HepG2 (cell line): ENCODE results near the gene THSD8. TPM values are rescaled to one million over a fixed set of nuclear protein-coding genes. Genes with fewer than 3 reads are reported as not detected.

Experiments
- AKAP8 ChIP-seq: sonication (generic); formaldehyde crosslinking; IDR thresholded peaks from 2 replicates; pipeline ENCODE4 v1.5.1; 2020; ENCODE audit warnings: mild to moderate bottlenecking, missing genetic modification reagents
- ARNT2 ChIP-seq: sonication (generic); formaldehyde crosslinking; IDR thresholded peaks from 2 replicates; pipeline ENCODE4 v1.8.0; 2022; ENCODE audit warnings: mild to moderate bottlenecking, low read depth, missing genetic modification reagents, moderate library complexity
- CCDC6 ChIP-seq: sonication (generic); formaldehyde crosslinking; IDR thresholded peaks from 2 replicates; pipeline ENCODE4 v1.8.1; 2022; ENCODE audit warnings: mild to moderate bottlenecking, missing genetic modification reagents, moderate library complexity
- FOSL2 ChIP-seq: sonication (generic); formaldehyde crosslinking; IDR thresholded peaks from 2 replicates; pipeline ENCODE4 v1.4.0; 2020; ENCODE audit warnings: missing genetic modification reagents
- HOXA3 ChIP-seq: sonication (generic); formaldehyde crosslinking; IDR thresholded peaks from 2 replicates; pipeline ENCODE4 v1.5.0; 2020; ENCODE audit warnings: missing genetic modification reagents
- PHF5A ChIP-seq: IDR thresholded peaks from one replicate; pipeline ENCODE4 v1.6.1; 2018; ENCODE audit warnings: low read depth, missing genetic modification reagents; ENCODE audit not compliant: unreplicated experiment
- RXRA ChIP-seq: sonication (generic); formaldehyde crosslinking; IDR thresholded peaks from 2 replicates; pipeline ENCODE4 v1.5.1; 2020; ENCODE audit warnings: missing genetic modification reagents
- SIN3A ChIP-seq: IDR thresholded peaks from 2 replicates; pipeline ENCODE4 v1.6.1; 2011; ENCODE audit warnings: low read depth, mild to moderate bottlenecking, control low read depth, low read length, borderline replicate concordance
- SMARCE1 ChIP-seq: fragments of 450-650 bp; IDR thresholded peaks from 2 replicates; pipeline ENCODE4 v1.6.1; 2017; ENCODE audit warnings: borderline replicate concordance
- SP2 ChIP-seq: sonication (generic); formaldehyde crosslinking; IDR thresholded peaks from 2 replicates; pipeline ENCODE4 v1.5.1; 2020; ENCODE audit warnings: mild to moderate bottlenecking, missing genetic modification reagents
- U2AF2 ChIP-seq: fragments of 200-400 bp; formaldehyde crosslinking; IDR thresholded peaks from 2 replicates; pipeline ENCODE4 v1.6.1; 2017; ENCODE audit warnings: low read depth, mild to moderate bottlenecking, low read length
- XRCC5 ChIP-seq: fragments of 200-400 bp; formaldehyde crosslinking; optimal IDR thresholded peaks from 2 replicates; pipeline ENCODE3; 2017; ENCODE audit warnings: mild to moderate bottlenecking, low read length
- ZBTB20 ChIP-seq: sonication (generic); formaldehyde crosslinking; IDR thresholded peaks from 2 replicates; pipeline ENCODE4 v1.8.1; 2023; ENCODE audit warnings: missing genetic modification reagents, low read depth, mild to moderate bottlenecking, borderline replicate concordance
- ZFP37 ChIP-seq: sonication (generic); formaldehyde crosslinking; IDR thresholded peaks from 2 replicates; pipeline ENCODE4 v1.4.0; 2020; ENCODE audit warnings: missing genetic modification reagents, borderline replicate concordance
- ZNF329 ChIP-seq: sonication (generic); formaldehyde crosslinking; IDR thresholded peaks from 2 replicates; pipeline ENCODE4 v1.9.0; 2021; ENCODE audit warnings: low read depth, mild to moderate bottlenecking, missing genetic modification reagents
- ZNF383 ChIP-seq: sonication (generic); formaldehyde crosslinking; IDR thresholded peaks from 2 replicates; pipeline ENCODE4 v1.4.0; 2020; ENCODE audit warnings: missing genetic modification reagents, mild to moderate bottlenecking, borderline replicate concordance
- ZNF431 ChIP-seq: sonication (generic); formaldehyde crosslinking; IDR thresholded peaks from 2 replicates; pipeline ENCODE4 v1.9.0; 2022; ENCODE audit warnings: missing genetic modification reagents, low read depth, mild to moderate bottlenecking, borderline replicate concordance
- ZNF547 ChIP-seq: sonication (generic); formaldehyde crosslinking; IDR thresholded peaks from 2 replicates; pipeline ENCODE4 v1.5.1; 2020; ENCODE audit warnings: mild to moderate bottlenecking, missing genetic modification reagents
- ZNF883 ChIP-seq: sonication (generic); formaldehyde crosslinking; IDR thresholded peaks from 2 replicates; pipeline ENCODE4 v1.5.1; 2020; ENCODE audit warnings: mild to moderate bottlenecking, missing genetic modification reagents; ENCODE audit errors: not compliant biosample characterization
- ZSCAN29 ChIP-seq: sonication (generic); formaldehyde crosslinking; conservative IDR thresholded peaks from 2 replicates; pipeline ENCODE4 v1.4.0; 2020; ENCODE audit warnings: mild to moderate bottlenecking, missing genetic modification reagents
- ZSCAN31 ChIP-seq: sonication (generic); formaldehyde crosslinking; IDR thresholded peaks from 2 replicates; pipeline ENCODE4 v1.5.0; 2020; ENCODE audit warnings: low read depth, mild to moderate bottlenecking, missing genetic modification reagents
- polyA plus RNA-seq, 8 experiments: library from polyadenylated mRNA; depleted of rRNA in 3 of 8; stranded (reverse) in 7 of 8; unstranded in 1 of 8; fragments of >200 nt; fragmentation: Illumina TruSeq in 4 of 8; extraction: Trizol in 4 of 8; gene quantifications; 2 replicates each; pipeline versions ENCODE4 v1.2.1 to v1.2.3, GENCODE V29; 2011 to 2016; ENCODE audit warnings: low read depth in 4 of 8, missing spikeins in 1 of 8, mixed read lengths in 1 of 8; ENCODE audit not compliant: insufficient read depth in 1 of 8
- total RNA-seq, 5 experiments: library from RNA; depleted of rRNA; stranded (reverse); fragments of >200 nt; fragmentation: Illumina TruSeq; extraction: Trizol; gene quantifications; 2 replicates each; pipeline ENCODE4 v1.2.3, GENCODE V29; 2016; ENCODE audit warnings: low read depth in 1 of 5
- TF ChIP-seq, protein P1 (sequence below): sonication (generic); formaldehyde crosslinking; IDR thresholded peaks from 2 replicates; pipeline ENCODE4 v1.5.0; 2020; ENCODE audit warnings: mild to moderate bottlenecking, missing genetic modification reagents
- TF ChIP-seq, protein P2 (sequence below): sonication (generic); formaldehyde crosslinking; IDR thresholded peaks from 2 replicates; pipeline ENCODE4 v1.4.0; 2020; ENCODE audit warnings: missing genetic modification reagents
- TF ChIP-seq, protein P3 (sequence below): sonication (generic); formaldehyde crosslinking; IDR thresholded peaks from 2 replicates; pipeline ENCODE4 v1.8.1; 2023; ENCODE audit warnings: missing genetic modification reagents, mild to moderate bottlenecking, borderline replicate concordance
- TF ChIP-seq, protein P4 (sequence below): sonication (generic); formaldehyde crosslinking; IDR thresholded peaks from 2 replicates; pipeline ENCODE4 v1.5.1; 2020; ENCODE audit warnings: missing genetic modification reagents, mild to moderate bottlenecking, borderline replicate concordance

The THSD8 gene
- total and polyA plus RNA-seq, 2 of the 13 experiments (the other 11 are each of a cell fraction or from before 2014, with no cell fraction given) = 4.8 to 14.9 TPM

DNA sequence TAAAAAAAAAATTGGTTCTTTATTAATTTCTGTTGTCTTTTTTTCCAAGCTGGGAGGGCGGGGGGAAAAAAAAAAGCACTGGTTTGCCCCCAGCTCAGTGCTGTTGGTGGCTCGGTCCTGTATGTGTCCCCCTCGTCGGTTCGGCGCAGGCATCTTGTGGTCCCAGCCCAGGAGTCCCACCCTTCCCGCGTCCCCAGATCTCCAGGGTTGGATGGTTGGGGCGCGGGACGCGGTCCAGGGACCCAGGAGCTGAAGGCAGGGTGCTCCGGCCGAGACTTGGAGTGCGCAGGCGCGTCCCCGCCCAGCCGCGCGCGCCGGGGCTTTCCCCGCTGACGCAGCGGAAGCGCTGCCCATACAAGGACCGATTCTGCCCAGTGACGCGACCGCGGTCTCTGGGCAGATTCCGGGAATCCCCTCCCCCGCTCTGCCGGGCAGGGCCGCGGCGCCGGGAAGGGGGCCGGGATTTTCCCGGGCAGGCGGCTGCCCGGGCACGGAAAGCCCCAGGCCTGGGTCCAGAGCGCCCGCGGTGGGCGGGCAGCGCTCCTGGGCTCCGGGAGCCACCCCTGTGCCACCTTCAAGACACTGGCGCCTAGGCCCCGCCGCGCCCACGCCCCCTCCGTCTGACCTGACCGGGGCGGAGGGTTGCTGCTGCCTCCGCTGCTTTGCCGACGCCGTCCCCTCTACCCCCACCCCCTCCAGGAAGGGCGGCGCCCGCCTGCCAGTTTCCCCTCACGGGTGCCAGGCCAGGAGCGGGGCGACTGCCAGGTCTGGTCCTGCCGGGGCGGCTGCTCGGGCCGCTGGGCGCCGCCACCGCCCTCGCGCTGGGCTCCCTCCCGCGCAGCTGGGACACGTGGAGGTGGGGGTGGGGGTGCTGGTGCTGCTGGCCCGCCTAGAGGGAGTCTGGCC lies 8.3 kb upstream of the THSD8 start (continued):
- TF ChIP-seq, protein P1, sequence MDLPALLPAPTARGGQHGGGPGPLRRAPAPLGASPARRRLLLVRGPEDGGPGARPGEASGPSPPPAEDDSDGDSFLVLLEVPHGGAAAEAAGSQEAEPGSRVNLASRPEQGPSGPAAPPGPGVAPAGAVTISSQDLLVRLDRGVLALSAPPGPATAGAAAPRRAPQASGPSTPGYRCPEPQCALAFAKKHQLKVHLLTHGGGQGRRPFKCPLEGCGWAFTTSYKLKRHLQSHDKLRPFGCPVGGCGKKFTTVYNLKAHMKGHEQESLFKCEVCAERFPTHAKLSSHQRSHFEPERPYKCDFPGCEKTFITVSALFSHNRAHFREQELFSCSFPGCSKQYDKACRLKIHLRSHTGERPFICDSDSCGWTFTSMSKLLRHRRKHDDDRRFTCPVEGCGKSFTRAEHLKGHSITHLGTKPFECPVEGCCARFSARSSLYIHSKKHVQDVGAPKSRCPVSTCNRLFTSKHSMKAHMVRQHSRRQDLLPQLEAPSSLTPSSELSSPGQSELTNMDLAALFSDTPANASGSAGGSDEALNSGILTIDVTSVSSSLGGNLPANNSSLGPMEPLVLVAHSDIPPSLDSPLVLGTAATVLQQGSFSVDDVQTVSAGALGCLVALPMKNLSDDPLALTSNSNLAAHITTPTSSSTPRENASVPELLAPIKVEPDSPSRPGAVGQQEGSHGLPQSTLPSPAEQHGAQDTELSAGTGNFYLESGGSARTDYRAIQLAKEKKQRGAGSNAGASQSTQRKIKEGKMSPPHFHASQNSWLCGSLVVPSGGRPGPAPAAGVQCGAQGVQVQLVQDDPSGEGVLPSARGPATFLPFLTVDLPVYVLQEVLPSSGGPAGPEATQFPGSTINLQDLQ (CRISPR knock-in tag) = no peak
- TF ChIP-seq, protein P2, sequence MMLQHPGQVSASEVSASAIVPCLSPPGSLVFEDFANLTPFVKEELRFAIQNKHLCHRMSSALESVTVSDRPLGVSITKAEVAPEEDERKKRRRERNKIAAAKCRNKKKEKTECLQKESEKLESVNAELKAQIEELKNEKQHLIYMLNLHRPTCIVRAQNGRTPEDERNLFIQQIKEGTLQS (CRISPR knock-in tag) = no peak
- TF ChIP-seq ZNF383 (CRISPR knock-in tag) (no peak), ZNF431 (peak; percentile 69; the same call in 1 of the 2 replicates), RXRA (CRISPR knock-in tag) (peak; percentile 48; the same call in 1 of the 2 replicates), ZNF547 (peak; percentile 88), ZNF329 (no peak), SP2 (CRISPR knock-in tag) (no peak), ZBTB20 (CRISPR knock-in tag) (no peak), PHF5A (CRISPR knock-in tag) (no peak), XRCC5 (peak; percentile 15), ZSCAN29 (CRISPR knock-in tag) (no peak), CCDC6 (CRISPR knock-in tag) (no peak), ZNF883 (CRISPR knock-in tag) (peak; percentile 45), ARNT2 (CRISPR knock-in tag) (0 out of 2 replicates have a peak, but pooled peaks have one; percentile 45), FOSL2 (CRISPR knock-in tag) (peak; percentile 72), U2AF2 (no peak), ZFP37 (CRISPR knock-in tag) (no peak), ZSCAN31 (CRISPR knock-in tag) (no peak), AKAP8 (CRISPR knock-in tag) (no peak), SMARCE1 (no peak), HOXA3 (CRISPR knock-in tag) (peak; percentile 73), SIN3A (peak; percentile 92; the same call in 1 of the 2 replicates)
- TF ChIP-seq, protein P3, sequence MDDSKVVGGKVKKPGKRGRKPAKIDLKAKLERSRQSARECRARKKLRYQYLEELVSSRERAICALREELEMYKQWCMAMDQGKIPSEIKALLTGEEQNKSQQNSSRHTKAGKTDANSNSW (CRISPR knock-in tag) = no peak
- TF ChIP-seq, protein P4, sequence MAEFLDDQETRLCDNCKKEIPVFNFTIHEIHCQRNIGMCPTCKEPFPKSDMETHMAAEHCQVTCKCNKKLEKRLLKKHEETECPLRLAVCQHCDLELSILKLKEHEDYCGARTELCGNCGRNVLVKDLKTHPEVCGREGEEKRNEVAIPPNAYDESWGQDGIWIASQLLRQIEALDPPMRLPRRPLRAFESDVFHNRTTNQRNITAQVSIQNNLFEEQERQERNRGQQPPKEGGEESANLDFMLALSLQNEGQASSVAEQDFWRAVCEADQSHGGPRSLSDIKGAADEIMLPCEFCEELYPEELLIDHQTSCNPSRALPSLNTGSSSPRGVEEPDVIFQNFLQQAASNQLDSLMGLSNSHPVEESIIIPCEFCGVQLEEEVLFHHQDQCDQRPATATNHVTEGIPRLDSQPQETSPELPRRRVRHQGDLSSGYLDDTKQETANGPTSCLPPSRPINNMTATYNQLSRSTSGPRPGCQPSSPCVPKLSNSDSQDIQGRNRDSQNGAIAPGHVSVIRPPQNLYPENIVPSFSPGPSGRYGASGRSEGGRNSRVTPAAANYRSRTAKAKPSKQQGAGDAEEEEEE (CRISPR knock-in tag) = no peak
